B cell (primary cell): Measurements from ENCODE around the gene NKAIN2. TPM values are rescaled to one million over a fixed set of nuclear protein-coding genes. Genes with fewer than 3 reads are reported as not detected.

ENCODE experiments used
- ATAC-seq: fragments of 200-7000 bp; cut with Tn5 transposase; one replicate; pipeline ENCODE4 v1.10.0; 2021; ENCODE audit warnings: low read depth, mild to moderate bottlenecking, moderate number of reproducible peaks, moderate library complexity
- CTCF ChIA-PET: fragments of 350-600 bp; sonication (Branson Sonifier 250); formaldehyde crosslinking; loops from one replicate; lab custom pipeline; 2021; ENCODE audit warnings: antibody characterized with exemption, inconsistent platforms; lab: Charles Lee
- POLR2A ChIA-PET: fragments of 350-600 bp; sonication (Branson Sonifier 250); formaldehyde crosslinking; loops from one replicate; lab custom pipeline; 2021; ENCODE audit warnings: antibody characterized with exemption; lab: Charles Lee
- DNase-seq: peaks from one replicate; pipeline ENCODE4 v3.0.0; 2013
- H2AFZ ChIP-seq: 2 replicates; pipeline ENCODE4 v1.6.1; 2012; ENCODE audit warnings: mild to moderate bottlenecking, low read depth, low read length; ENCODE audit not compliant: insufficient read depth, poor library complexity, severe bottlenecking
- H3K27ac ChIP-seq, 2 donors: 1 replicate in 1 of 2; 2 replicates in 1 of 2; pipeline ENCODE4 v1.5.1; 2012 to 2013; ENCODE audit warnings: low read length in 2 of 2, mild to moderate bottlenecking in 2 of 2, moderate library complexity in 1 of 2
- H3K27me3 ChIP-seq, 4 experiments: fragments of 200-600 bp in 1 of 4; sonication (generic) in 1 of 4; replicated peaks in 1 of 4; 1 replicate in 2 of 4; 2 replicates in 2 of 4; pipeline versions ENCODE4 v1.6.1 to v1.7.0; 2013 to 2016; ENCODE audit warnings: low read length in 3 of 4, mild to moderate bottlenecking in 2 of 4, mixed read lengths in 1 of 4, moderate library complexity in 1 of 4; ENCODE audit not compliant: insufficient read depth in 4 of 4, control insufficient read depth in 3 of 4; ENCODE audit errors: control extremely low read depth in 1 of 4
- H3K36me3 ChIP-seq, 2 experiments: replicated peaks in 1 of 2; 1 replicate in 1 of 2; 2 replicates in 1 of 2; pipeline versions ENCODE4 v1.6.1 to v1.7.1; 2013; ENCODE audit warnings: low read length in 1 of 2; ENCODE audit not compliant: insufficient read depth in 2 of 2, control insufficient read depth in 1 of 2; ENCODE audit errors: control extremely low read depth in 1 of 2, extremely low read depth in 1 of 2
- H3K4me1 ChIP-seq, 2 donors: fragments of 200-600 bp in 1 of 2; sonication (generic) in 1 of 2; 1 replicate in 1 of 2; 2 replicates in 1 of 2; pipeline versions ENCODE4 v1.5.1 to v1.6.1; 2013 to 2017; ENCODE audit warnings: low read length in 2 of 2; ENCODE audit not compliant: control insufficient read depth in 2 of 2, insufficient read depth in 2 of 2
- H3K4me2 ChIP-seq: replicated peaks from 2 replicates; pipeline ENCODE3; 2012; ENCODE audit warnings: mild to moderate bottlenecking, low read depth, low read length; ENCODE audit not compliant: poor library complexity, severe bottlenecking
- H3K4me3 ChIP-seq, 5 experiments: fragments of 200-600 bp in 1 of 5; sonication (generic) in 1 of 5; 1 replicate in 3 of 5; 2 replicates in 2 of 5; pipeline versions ENCODE4 v1.5.1 to v1.7.0; 2011 to 2016; ENCODE audit warnings: low read length in 4 of 5, mild to moderate bottlenecking in 4 of 5, low read depth in 2 of 5, control low read depth in 1 of 5, moderate library complexity in 1 of 5; ENCODE audit not compliant: insufficient read depth in 1 of 5; ENCODE audit errors: control extremely low read depth in 1 of 5, extremely low read depth in 1 of 5
- H3K79me2 ChIP-seq: fragments of 200-600 bp; sonication (generic); one replicate; pipeline ENCODE4 v1.6.0; 2016; ENCODE audit warnings: low read length; ENCODE audit not compliant: control insufficient read depth, insufficient read depth
- H3K9ac ChIP-seq: fragments of 200-600 bp; sonication (generic); 2 replicates; pipeline ENCODE4 v1.6.1; 2017; ENCODE audit warnings: mild to moderate bottlenecking, low read length, moderate library complexity
- H3K9me3 ChIP-seq, 3 donors: one replicate each; pipeline versions ENCODE4 v1.6.1 to v1.7.1; 2013; ENCODE audit warnings: low read length in 2 of 3; ENCODE audit not compliant: control insufficient read depth in 2 of 3, insufficient read depth in 1 of 3; ENCODE audit errors: control extremely low read depth in 1 of 3
- H4K20me1 ChIP-seq: 2 replicates; pipeline ENCODE4 v1.6.0; 2012; ENCODE audit warnings: mild to moderate bottlenecking, low read length; ENCODE audit not compliant: insufficient read depth, control insufficient read depth, poor library complexity, severe bottlenecking
- H3K27ac Mint-ChIP-seq: one replicate; pipeline ENCODE4 v1.8.0; 2021; ENCODE audit warnings: mixed read lengths
- H3K27me3 Mint-ChIP-seq: one replicate; pipeline ENCODE4 v1.8.0; 2021; ENCODE audit warnings: mixed read lengths
- H3K4me1 Mint-ChIP-seq: one replicate; pipeline ENCODE4 v1.8.0; 2021; ENCODE audit warnings: mixed read lengths
- H3K4me3 Mint-ChIP-seq: one replicate; pipeline ENCODE4 v1.8.0; 2021; ENCODE audit warnings: mixed read lengths
- H3K9me3 Mint-ChIP-seq: one replicate; pipeline ENCODE4 v1.8.0; 2022; ENCODE audit warnings: mixed read lengths; ENCODE audit not compliant: insufficient read depth
- CTCF ChIP-seq: fragments of 200-600 bp; IDR thresholded peaks from one replicate; pipeline ENCODE4 v1.8.0; 2022; ENCODE audit warnings: antibody characterized with exemption, mild to moderate bottlenecking
- EZH2 ChIP-seq: IDR thresholded peaks from 2 replicates; pipeline ENCODE4 v1.6.1; 2012; ENCODE audit warnings: borderline replicate concordance, low read depth, mild to moderate bottlenecking, moderate library complexity, low read length; ENCODE audit not compliant: insufficient read depth, poor library complexity, severe bottlenecking
- WGBS: methylation state at CpG from one replicate; pipeline ENCODE4 v1.1.5; 2013; ENCODE audit warnings: missing lambda C conversion rate; ENCODE audit not compliant: insufficient coverage; 5-methylcytosine and 5-hydroxymethylcytosine counted together
- intact Hi-C: fragments of 100-400 bp; cut with micrococcal nuclease; formaldehyde crosslinking; loops from one replicate; pipeline ENCODE4 v1.10.0; 2022
- polyA plus RNA-seq: library from polyadenylated mRNA; depleted of rRNA; stranded (reverse); fragments of >200 nt; gene quantifications from 2 replicates; pipeline ENCODE4 v1.2.3, GENCODE V29; 2012
- total RNA-seq, 2 donors: library from RNA; stranded (reverse); fragments of 120-200 nt in 1 of 2; gene quantifications; 1 replicate in 1 of 2; 2 replicates in 1 of 2; pipeline versions ENCODE4 v1.2.3 to v1.2.4, GENCODE V29; 2013 to 2022

Gene NKAIN2
- total and polyA plus RNA-seq, 2 donors (not counting 1 experiment from before 2014, with no cell fraction given), result not detected

DNA sequence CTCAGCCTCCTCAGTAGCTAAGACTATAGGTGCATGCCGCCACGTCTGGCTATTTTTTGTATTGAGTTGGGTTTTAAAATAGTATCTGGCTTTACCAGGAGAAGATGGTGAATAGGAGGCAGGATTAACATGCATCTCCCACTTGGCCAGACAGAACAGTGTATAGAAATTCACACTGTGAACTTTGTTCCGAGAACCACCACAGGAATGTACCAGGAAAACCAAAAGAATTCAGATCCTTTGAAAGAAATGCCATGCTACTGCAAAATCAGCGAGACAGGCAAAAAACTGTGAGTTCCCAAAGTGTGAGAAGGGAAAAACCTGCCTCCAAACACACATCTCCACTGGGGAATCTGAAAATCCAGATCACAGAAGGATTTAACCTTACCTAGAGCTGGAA, 327.6 kb downstream of the NKAIN2 start:
- H3K9ac ChIP-seq, result no peak overlapping the region
- ChIA-PET POLR2A (no interaction called here), CTCF (no interaction called here)
- H3K4me1 Mint-ChIP-seq, result no peaks in the 10 kb centered on the region
- WGBS, result 83% methylated on average over 1 of the region's 4 CpGs
- H3K9me3 ChIP-seq, result peaks cover 0 to 5% (median 0%) of the 10 kb centered on the region in 3 donors
- no peak overlapping the region for H3K27ac Mint-ChIP-seq
- no peak for ATAC-seq
- H3K27me3 ChIP-seq, result no peaks in the 10 kb centered on the region
- H3K27me3 Mint-ChIP-seq, result no peaks in the 10 kb centered on the region
- H3K9me3 Mint-ChIP-seq, result peaks cover 13% of the 10 kb centered on the region
- no peak overlapping the region for H3K4me3 Mint-ChIP-seq
- H3K4me2 ChIP-seq, result no peak overlapping the region
- no peaks in the 10 kb centered on the region for H3K36me3 ChIP-seq
- H2AFZ ChIP-seq, result no peak overlapping the region
- intact Hi-C loops, result no loop called here
- no peaks in the 10 kb centered on the region for H3K79me2 ChIP-seq
- no peaks in the 10 kb centered on the region for H3K4me1 ChIP-seq
- H3K27ac ChIP-seq, result no peak overlapping the region
- H3K4me3 ChIP-seq, result no peak overlapping the region
- DNase-seq, result no peak
- H4K20me1 ChIP-seq, result no peaks in the 10 kb centered on the region
- TF ChIP-seq CTCF, result no peak
- no peak for TF ChIP-seq EZH2

- Histone ChIP-seq H3K4me3 (no peak overlapping the region), H3K27ac (no peak overlapping the region), H3K36me3 (no peaks in the 10 kb centered on the region), H3K4me2 (no peak overlapping the region), H3K79me2 (no peaks in the 10 kb centered on the region), H4K20me1 (no peaks in the 10 kb centered on the region), H3K9me3 (peaks cover 0 to 5% (median 0%) of the 10 kb centered on the region in 3 donors), H2AFZ (no peak overlapping the region), H3K4me1 (no peaks in the 10 kb centered on the region), H3K9ac (no peak overlapping the region), H3K27me3 (no peaks in the 10 kb centered on the region)
- ChIA-PET CTCF (no interaction called here), POLR2A (no interaction called here)
- H3K27ac Mint-ChIP-seq, result no peak overlapping the region
- ATAC-seq, result no peak
- no peaks in the 10 kb centered on the region for H3K4me1 Mint-ChIP-seq
- H3K27me3 Mint-ChIP-seq, result no peaks in the 10 kb centered on the region
- H3K9me3 Mint-ChIP-seq, result peaks cover 11% of the 10 kb centered on the region
- TF ChIP-seq EZH2, result no peak
- TF ChIP-seq CTCF, result no peak
- no peak overlapping the region for H3K4me3 Mint-ChIP-seq
- DNase-seq, result no peak
- intact Hi-C loops, result no loop called here
Measured at GRCh38 chr6:124131779-124132178, 328.1 kb downstream of the NKAIN2 start.
